GM23338 (cell line): ENCODE results near the gene CDR2.

Source experiments
- CREB1 ChIP-seq: fragments of 250-450 bp; sonication (Bioruptor Pico); IDR thresholded peaks from 2 replicates; pipeline ENCODE4 v1.5.0; 2020; ENCODE audit warnings: low read depth, mild to moderate bottlenecking, moderate library complexity
- CTCF ChIP-seq, 2 experiments: fragments of 200-600 bp in 1 of 2; sonication (generic) in 1 of 2; conservative IDR thresholded peaks; 2 replicates each; pipeline versions ENCODE4 v1.5.1 to v1.6.1; 2016 to 2017; ENCODE audit warnings: antibody characterized with exemption in 2 of 2, low read depth in 2 of 2, mild to moderate bottlenecking in 2 of 2, moderate library complexity in 1 of 2
- ETS1 ChIP-seq: IDR thresholded peaks from 2 replicates; pipeline ENCODE4 v1.6.1; 2016; ENCODE audit warnings: antibody characterized with exemption
- EZH2 ChIP-seq: fragments of 200-600 bp; sonication (generic); IDR thresholded peaks from one replicate; pipeline ENCODE4 v1.8.0; 2017; ENCODE audit warnings: antibody characterized with exemption, mild to moderate bottlenecking, low read depth; ENCODE audit not compliant: unreplicated experiment
- EZH2phosphoT487 ChIP-seq: fragments of 200-600 bp; sonication (generic); IDR thresholded peaks from one replicate; pipeline ENCODE4 v1.8.1; 2018; ENCODE audit warnings: antibody characterized with exemption; ENCODE audit not compliant: unreplicated experiment
- NANOG ChIP-seq: IDR thresholded peaks from 2 replicates; pipeline ENCODE4 v1.6.1; 2016; ENCODE audit warnings: antibody characterized with exemption, borderline replicate concordance
- POLR2AphosphoS5 ChIP-seq: IDR thresholded peaks from 2 replicates; pipeline ENCODE4 v1.6.1; 2016; ENCODE audit warnings: antibody characterized with exemption, low read depth
- REST ChIP-seq: IDR thresholded peaks from one replicate; pipeline ENCODE4 v1.6.1; 2018; ENCODE audit warnings: antibody characterized with exemption; ENCODE audit not compliant: unreplicated experiment
- STAT1 ChIP-seq: IDR thresholded peaks from one replicate; pipeline ENCODE4 v1.6.1; 2016; ENCODE audit warnings: antibody characterized with exemption; ENCODE audit not compliant: unreplicated experiment
- ZNF331 ChIP-seq: fragments of 250-450 bp; sonication (Bioruptor Pico); IDR thresholded peaks from 2 replicates; pipeline ENCODE4 v1.5.0; 2020; ENCODE audit warnings: low read depth, mild to moderate bottlenecking, moderate library complexity

- TF ChIP-seq CTCF (conservative IDR thresholded peaks at IDR 0.05; ENCODE audit: low read depth in 2 of 2) (no peak), EZH2 (no peak), EZH2phosphoT487 (no peak), POLR2AphosphoS5 (no peak), REST (no peak), CREB1 (CRISPR knock-in tag) (no peak), STAT1 (no peak), NANOG (no peak), ETS1 (no peak), ZNF331 (CRISPR knock-in tag) (no peak)
Observed at GRCh38 chr16:22317001-22317530, 57.4 kb downstream of the CDR2 start.
